Measurements from ENCODE around the gene IL13RA1. TPM values are rescaled to one million over a fixed set of nuclear protein-coding genes. Genes with fewer than 3 reads are reported as not detected.

Gene IL13RA1
- total and polyA plus RNA-seq, 2 experiments from 2014 or later, result 2.7 to 6.6 TPM

- H3F3A ChIP-seq (replicated peaks; ENCODE audit: low read depth), result no peaks in the 10 kb centered on the region
- TF ChIP-seq, protein P1, sequence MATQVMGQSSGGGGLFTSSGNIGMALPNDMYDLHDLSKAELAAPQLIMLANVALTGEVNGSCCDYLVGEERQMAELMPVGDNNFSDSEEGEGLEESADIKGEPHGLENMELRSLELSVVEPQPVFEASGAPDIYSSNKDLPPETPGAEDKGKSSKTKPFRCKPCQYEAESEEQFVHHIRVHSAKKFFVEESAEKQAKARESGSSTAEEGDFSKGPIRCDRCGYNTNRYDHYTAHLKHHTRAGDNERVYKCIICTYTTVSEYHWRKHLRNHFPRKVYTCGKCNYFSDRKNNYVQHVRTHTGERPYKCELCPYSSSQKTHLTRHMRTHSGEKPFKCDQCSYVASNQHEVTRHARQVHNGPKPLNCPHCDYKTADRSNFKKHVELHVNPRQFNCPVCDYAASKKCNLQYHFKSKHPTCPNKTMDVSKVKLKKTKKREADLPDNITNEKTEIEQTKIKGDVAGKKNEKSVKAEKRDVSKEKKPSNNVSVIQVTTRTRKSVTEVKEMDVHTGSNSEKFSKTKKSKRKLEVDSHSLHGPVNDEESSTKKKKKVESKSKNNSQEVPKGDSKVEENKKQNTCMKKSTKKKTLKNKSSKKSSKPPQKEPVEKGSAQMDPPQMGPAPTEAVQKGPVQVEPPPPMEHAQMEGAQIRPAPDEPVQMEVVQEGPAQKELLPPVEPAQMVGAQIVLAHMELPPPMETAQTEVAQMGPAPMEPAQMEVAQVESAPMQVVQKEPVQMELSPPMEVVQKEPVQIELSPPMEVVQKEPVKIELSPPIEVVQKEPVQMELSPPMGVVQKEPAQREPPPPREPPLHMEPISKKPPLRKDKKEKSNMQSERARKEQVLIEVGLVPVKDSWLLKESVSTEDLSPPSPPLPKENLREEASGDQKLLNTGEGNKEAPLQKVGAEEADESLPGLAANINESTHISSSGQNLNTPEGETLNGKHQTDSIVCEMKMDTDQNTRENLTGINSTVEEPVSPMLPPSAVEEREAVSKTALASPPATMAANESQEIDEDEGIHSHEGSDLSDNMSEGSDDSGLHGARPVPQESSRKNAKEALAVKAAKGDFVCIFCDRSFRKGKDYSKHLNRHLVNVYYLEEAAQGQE (IDR thresholded peaks at IDR 0.05; ENCODE audit: unreplicated experiment), result no peak
- TF ChIP-seq ZNF462 (CRISPR knock-in tag; IDR thresholded peaks at IDR 0.05) (no peak), NANOG (IDR thresholded peaks at IDR 0.05; ENCODE audit: borderline replicate concordance) (no peak), POLR2AphosphoS5 (IDR thresholded peaks at IDR 0.05; ENCODE audit: low read depth) (no peak), EZH2phosphoT487 (IDR thresholded peaks at IDR 0.05; ENCODE audit: unreplicated experiment) (no peak), JUNB (IDR thresholded peaks at IDR 0.05; ENCODE audit: unreplicated experiment) (no peak), CREB1 (CRISPR knock-in tag; IDR thresholded peaks at IDR 0.05; ENCODE audit: low read depth) (no peak), ZNF114 (CRISPR knock-in tag; IDR thresholded peaks at IDR 0.05) (no peak), ETS1 (IDR thresholded peaks at IDR 0.05) (no peak), EZH2 (IDR thresholded peaks at IDR 0.05; ENCODE audit: low read depth, unreplicated experiment) (no peak), ZNF331 (CRISPR knock-in tag; IDR thresholded peaks at IDR 0.05; ENCODE audit: low read depth) (no peak), STAT1 (IDR thresholded peaks at IDR 0.05; ENCODE audit: unreplicated experiment) (no peak), CTCF (conservative IDR thresholded peaks at IDR 0.05; ENCODE audit: low read depth in 2 of 2) (no peak)
- H3K27me3 ChIP-seq (ENCODE audit: insufficient read depth), result peaks cover 96% of the 10 kb centered on the region
- ATAC-seq, result no peak
- H3K4me1 Mint-ChIP-seq, result peaks cover 32% of the 10 kb centered on the region
- H3K36me3 ChIP-seq (ENCODE audit: insufficient read depth), result no peaks in the 10 kb centered on the region
- H3K9me2 ChIP-seq (ENCODE audit: insufficient read depth), result no peaks in the 10 kb centered on the region
- H3K4me1 ChIP-seq (ENCODE audit: insufficient read depth), result no peaks in the 10 kb centered on the region; the same call in 1 of the 2 replicates
- no peak overlapping the region for H3K4me3 ChIP-seq
- no peaks in the 10 kb centered on the region for H3K36me3 Mint-ChIP-seq (ENCODE audit: low read depth)
- H3K4me2 ChIP-seq, result peak overlapping the region; percentile 79; the same call in 1 of the 2 replicates
- peaks cover 5% of the 10 kb centered on the region; the same call in 1 of the 3 replicates for H3K9me3 Mint-ChIP-seq
- no peaks in the 10 kb centered on the region for H4K20me1 ChIP-seq (replicated peaks; ENCODE audit: insufficient read depth)
- peak overlapping the region; percentile 68; the same call in 1 of the 3 replicates for H3K4me3 Mint-ChIP-seq
- H3K27ac ChIP-seq (ENCODE audit: low read depth), result no peak overlapping the region
- H3K27ac Mint-ChIP-seq, result no peak overlapping the region
- no peak overlapping the region for H2AFZ ChIP-seq
- no peaks in the 10 kb centered on the region for H3K79me2 ChIP-seq (replicated peaks; ENCODE audit: insufficient read depth)
- no peak for DNase-seq (ENCODE audit: low spot score)
- H3K27me3 Mint-ChIP-seq (ENCODE audit: insufficient read depth, low read depth, poor library complexity), result peaks cover 85% of the 10 kb centered on the region
Measured at GRCh38 chrX:118825227-118825626, 97.8 kb downstream of the IL13RA1 start.

Measured in GM23338 (cell line).